Gastroesophageal sphincter (tissue), 3 donors: ENCODE measurements around the gene C17orf50.

Experiments
- POLR2A ChIP-seq, 2 donors: fragments of 450-650 bp; IDR thresholded peaks; one replicate each; pipeline ENCODE4 v1.6.1; 2017; ENCODE audit warnings: antibody characterized with exemption in 2 of 2, mild to moderate bottlenecking in 2 of 2, moderate library complexity in 1 of 2
- TF ChIP-seq, protein P1 (sequence below), 4 experiments: fragments of 200-600 bp in 2 of 4; fragments of 450-650 bp in 2 of 4; sonication (generic) in 1 of 4; IDR thresholded peaks; one replicate each; pipeline ENCODE4 v1.5.1; 2017 to 2019; ENCODE audit warnings: antibody characterized with exemption in 4 of 4, mild to moderate bottlenecking in 2 of 4, moderate library complexity in 2 of 4

DNA sequence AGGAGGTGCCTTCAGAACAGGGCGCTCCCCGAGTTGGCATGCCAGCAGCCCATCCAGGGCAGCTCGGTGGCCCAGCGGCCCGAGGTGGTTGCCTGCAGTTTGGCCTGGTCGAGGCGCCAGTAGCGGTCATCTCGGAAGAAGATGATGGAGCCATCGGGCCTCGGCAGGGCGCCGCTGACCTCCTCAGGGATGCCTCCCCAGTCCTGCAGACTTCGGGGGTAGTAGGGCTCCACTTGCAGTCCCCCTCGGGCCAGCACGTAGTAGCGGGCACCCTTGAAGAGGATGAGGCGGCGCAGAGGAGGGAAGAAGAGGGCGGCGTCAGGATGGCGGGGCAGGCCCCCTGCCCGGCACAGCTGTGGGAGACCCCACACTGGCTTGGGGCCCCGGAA is 5.8 kb downstream of the C17orf50 start:
- TF ChIP-seq POLR2A (IDR thresholded peaks at IDR 0.05) = no peak
- TF ChIP-seq, protein P1, sequence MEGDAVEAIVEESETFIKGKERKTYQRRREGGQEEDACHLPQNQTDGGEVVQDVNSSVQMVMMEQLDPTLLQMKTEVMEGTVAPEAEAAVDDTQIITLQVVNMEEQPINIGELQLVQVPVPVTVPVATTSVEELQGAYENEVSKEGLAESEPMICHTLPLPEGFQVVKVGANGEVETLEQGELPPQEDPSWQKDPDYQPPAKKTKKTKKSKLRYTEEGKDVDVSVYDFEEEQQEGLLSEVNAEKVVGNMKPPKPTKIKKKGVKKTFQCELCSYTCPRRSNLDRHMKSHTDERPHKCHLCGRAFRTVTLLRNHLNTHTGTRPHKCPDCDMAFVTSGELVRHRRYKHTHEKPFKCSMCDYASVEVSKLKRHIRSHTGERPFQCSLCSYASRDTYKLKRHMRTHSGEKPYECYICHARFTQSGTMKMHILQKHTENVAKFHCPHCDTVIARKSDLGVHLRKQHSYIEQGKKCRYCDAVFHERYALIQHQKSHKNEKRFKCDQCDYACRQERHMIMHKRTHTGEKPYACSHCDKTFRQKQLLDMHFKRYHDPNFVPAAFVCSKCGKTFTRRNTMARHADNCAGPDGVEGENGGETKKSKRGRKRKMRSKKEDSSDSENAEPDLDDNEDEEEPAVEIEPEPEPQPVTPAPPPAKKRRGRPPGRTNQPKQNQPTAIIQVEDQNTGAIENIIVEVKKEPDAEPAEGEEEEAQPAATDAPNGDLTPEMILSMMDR (IDR thresholded peaks at IDR 0.05) = no peak
